Activated effector memory CD4-positive, alpha-beta T cell treated with Interleukin-2 at 50 U/mL for 16 hours (primary cell): ENCODE measurements around the gene KCNQ4.
A peak's percentile ranks its signal among the peaks of the same experiment; 100 is the strongest.

ENCODE experiments used
- DNase-seq: peaks from one replicate; pipeline ENCODE4 v3.0.0-alpha.2; 2020

The KCNQ4 gene

DNA sequence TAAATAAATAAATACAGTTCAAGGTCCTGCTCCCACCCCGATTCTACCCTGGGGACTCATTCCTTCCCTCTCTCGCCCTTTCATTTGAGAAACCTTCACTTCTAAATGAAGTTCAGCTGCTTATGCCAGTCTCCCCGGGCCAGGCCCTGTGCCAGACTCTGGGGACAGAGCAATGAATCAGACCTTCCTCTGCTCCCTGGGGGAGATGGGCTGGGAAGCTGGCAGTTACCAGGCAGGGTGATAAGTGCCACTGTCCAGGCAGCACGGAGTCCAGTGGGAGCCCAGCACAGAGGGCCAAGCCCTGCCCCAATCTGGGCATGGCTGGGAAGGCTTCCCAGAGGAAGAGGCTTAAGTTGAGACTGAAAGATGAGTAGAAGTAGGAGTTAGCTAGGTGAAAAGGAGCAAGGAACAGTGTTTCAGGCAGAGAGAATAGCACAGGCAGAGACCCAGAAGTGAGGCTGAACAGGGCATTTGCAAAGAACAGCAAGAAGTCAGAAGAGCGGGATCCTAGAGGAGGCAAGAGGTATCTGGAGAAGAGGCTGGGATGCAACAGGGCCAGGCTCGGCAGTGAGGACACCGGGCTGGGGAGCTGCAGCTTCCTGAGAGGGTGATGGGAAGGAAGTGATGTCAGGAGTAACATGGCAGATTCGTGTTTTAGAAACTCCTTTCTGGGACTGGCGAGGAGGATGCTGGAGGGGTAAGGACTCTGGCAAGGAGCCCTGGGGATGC, 13.5 kb downstream of the KCNQ4 start:
- DNase-seq, result no peak

DNA sequence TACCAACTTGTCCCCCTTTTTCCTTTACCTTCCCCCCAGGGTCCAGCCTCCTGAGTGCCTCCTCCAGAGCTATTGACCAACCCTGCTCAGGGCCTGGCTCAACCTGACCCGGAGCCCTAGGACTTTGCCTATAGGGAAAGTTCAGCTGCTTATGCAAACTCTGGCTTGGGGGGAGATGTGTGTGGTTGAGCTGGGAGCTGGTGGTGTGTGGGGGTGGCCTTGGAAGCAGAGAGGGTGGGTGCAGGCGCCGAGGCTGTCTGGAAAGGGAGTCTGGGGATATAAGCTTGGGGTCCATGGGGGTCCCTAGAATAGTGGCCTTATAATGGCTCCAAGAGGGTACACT, 14.1 kb downstream of the KCNQ4 start:
- DNase-seq, result no peak

DNA sequence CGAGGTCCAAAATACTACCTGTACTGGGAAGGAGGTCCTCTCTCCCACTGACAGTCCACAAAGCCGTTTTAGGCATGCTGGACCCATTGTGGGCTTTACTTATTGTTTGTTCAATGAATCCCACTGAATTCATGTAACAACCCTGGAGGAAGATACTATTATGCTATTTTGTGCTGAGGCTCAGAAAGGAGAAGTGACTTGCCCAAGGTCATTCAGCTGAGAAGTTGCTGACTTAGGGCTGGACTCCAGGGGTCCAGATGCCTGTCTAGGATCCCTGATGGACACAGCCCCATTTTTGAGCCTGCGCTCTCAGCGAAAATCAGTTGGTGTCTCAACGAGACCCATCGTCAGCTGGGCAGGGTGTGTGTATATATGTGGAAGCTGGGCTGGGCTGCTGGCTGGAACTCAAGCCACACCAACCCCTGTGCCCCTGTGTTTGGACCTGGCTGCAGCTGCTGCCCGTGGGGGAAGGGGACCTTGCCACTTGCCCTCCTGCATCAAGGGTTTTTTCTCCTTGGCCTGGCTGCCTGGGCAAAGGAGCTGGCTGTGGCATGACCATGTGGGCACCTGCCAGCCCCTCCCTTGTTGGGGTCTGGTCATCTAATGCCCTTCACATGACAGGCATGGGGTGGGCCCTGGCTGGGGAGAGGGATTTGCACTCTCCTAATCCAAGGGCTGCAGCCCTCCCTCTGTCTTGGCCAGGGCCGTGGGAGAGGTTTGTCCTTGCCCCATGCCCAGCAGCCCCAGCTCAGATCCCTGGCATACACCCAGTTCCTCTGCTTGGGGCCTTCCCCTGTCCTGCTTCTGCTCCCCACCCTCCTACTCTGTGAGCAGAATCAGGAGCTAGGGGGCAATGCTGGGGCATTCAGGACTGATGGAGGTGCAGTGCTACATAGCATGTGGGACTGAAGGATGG, 15.0 kb downstream of the KCNQ4 start:
- DNase-seq, result no peak

DNA sequence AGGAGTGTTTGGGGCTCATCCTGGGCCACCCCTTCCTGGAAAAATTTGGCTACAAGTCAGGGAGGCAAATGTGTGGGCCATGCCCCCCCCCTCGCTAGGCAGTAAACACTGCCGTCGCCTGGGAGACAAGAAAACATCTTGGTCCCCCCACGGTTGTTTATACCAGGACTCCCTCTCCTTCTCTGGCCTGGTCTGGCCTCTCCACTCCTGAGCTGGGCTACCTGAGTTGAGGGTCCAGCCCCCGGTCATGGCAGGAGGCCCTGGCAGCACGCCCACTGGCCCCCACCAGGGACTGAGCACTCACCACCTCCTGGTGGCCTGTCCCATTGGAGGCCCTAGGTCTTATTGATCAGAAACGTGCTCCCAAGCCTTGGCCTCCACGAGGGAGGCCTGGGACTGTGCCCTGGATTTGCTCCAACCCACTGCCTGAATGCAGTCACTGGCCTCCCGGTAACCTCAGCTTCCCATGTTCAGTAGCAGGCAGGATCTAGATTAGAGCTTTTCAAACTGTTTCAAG, 15.8 kb downstream of the KCNQ4 start:
- no peak for DNase-seq

DNA sequence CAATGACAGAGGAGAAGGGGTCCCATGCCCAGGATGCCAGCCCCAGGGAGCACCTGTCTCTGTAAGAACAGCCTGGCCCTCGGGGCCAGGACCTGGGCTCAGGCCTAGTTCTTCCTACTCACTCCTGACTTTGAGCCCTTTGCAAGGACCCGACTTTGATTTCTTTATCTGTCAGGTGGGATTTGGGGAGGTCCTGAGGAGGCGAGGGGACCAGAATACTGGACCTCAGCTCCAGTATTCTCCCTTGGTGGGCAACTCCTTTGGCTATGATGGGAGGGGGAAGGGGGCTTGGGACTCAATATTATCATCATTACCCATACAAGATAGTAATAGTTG, 18.1 kb downstream of the KCNQ4 start:
- no peak for DNase-seq

DNA sequence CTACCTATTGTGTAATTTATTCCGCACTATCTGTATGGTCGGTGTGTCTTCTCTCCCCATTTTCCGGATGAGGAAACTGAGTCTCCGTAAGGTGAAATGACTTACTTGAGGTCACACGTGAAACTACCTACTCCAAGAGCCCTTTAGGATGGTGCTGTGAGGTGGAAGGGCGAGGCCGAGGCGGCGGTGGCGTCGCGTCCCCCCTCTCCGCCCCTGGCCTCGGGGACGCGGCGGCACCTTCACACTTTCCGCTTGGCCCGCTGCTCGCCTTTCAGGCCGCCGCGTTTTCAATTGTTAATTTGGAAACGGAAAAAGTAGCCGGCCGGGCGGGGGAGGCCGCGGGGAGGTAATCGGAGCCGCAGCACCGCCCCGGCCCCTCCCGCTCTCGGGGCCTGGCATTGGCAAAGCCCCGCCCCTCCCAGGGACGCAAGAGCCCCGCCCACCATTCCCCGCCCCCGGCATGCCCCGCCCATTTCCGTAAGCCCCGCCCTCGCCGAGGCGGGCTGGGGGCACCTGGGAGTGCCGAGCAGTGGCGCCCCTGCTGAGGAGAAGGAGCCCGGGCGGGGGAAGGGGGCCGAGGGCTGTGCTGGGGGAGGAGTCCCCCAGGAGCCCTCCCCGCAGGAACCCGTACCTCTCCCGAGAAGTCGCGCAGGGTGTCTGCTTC, 18.6 kb downstream of the KCNQ4 start:
- DNase-seq, result peak; percentile 83

DNA sequence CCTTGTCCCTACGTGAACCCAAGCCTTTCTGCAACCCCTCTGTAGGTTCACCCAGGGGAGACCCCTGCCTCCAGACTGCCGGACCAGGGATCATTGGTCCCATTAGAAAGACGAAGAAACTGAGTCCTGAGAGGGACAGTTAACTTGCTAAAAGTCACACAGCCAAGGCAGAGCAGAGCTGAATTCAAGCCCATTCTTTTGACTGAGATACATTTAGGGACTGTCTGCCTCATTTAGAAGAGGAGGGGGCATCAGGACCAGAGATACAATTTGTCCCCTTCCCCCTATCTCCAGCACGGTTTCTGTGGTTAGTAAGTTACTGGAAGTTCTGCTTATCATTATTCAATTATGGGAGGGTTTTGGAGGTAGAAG, 19.1 kb downstream of the KCNQ4 start:
- DNase-seq, result no peak

DNA sequence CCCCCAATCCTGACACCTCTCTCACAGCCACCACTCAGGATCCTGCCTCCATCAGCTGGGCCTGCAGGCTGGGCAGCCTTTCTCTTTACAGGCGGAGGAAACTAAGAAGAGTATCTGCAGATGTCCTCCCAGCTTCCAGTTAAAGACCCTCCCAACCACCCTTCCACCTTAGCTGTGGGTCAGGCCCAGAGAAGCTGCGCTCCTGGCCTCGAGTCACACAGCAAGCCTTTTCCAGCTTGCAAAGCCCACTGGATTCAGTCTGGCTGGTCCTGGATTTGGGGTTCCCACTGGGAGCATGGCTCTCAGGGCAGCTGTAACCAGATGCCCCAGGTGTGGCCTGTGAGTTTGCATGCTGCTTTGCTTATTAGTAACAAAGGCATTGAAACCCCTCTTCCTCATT, 19.9 kb downstream of the KCNQ4 start:
- DNase-seq, result no peak

DNA sequence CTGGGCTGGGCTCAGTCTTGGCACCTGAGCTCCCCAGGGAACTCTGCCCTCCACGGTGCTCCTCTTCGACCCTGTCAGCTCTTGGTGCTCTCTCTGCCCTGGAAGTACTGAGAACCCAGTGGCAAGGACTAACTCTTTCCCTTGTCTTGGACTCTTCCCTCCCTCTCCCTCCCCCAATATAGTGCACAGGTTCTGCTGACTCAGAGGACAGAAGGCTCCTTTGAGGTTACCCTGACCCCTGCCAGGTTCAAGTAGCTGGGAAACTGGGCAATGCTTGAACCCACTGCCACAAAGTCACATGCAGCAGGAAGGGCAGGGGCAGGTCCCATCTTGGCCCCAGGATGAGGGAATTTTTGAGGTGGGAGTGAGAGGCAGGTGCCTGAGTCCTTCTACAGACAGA, 20.3 kb downstream of the KCNQ4 start:
- no peak for DNase-seq

DNA sequence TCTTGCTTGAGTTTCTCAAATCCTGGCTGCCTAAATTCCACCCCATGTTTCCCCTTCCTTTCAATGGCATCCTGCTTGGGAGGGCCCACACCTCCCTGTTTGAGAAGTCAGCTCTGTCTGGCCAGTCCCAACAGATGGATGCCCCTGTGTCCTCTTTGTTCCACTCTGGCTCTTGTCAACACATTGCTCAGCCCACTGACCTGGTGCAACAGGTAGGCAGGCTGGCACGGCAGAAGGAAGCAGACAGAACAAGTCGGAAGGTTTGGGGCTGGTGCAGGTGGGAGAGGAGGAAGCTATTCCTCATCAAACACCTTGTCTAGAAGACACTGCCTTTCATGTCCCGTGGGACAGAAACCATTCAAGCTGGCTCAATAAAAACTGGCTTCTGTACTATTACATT, 22.7 kb downstream of the KCNQ4 start:
- no peak for DNase-seq

DNA sequence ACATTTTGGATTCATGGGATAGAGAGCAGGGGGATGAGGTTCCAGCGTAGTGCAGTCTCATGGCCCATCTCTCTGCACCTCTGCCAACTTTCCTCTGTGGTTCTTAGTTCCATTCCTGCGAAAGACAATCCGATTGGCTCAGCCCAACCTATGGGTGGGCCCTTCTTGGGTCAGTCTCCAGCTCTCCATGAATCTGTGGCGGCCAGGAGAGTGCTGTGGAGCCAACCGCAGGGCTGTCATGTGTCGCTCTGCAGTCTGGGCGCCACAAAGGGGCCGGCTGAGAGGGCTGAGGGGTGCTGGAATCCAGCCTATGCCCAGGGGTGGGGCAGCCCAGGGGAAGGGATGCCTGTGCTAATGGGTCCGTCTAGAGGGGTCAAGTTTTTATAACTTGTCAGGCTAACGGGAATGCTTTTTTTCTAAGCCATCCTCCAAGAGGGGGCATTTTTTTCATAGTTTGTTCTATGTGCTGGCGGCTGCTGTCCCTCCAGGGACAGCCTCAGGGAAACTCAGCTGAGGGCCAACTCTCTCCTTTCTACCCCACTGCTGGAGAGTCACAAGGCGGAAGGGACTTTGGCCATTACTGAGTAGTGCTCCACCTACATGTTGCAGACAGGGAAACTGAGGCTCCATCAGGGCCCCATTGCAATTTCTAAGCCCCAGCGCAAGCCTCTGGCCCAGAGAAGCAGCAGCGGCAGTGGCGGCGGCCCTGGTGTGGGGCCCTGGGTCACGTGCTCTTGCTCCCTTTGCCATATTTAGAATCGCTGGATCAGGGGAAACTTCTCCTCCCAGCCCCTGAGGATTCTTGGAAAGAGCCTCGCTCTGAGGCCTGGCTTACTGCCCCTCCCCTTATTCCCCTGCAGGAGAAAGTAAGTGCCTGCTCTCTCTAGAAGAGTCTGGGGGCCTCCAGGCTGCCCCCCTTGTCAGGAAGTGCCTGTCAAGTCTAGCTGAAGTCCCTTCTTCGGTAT, 23.4 kb downstream of the KCNQ4 start:
- DNase-seq, result no peak

DNA sequence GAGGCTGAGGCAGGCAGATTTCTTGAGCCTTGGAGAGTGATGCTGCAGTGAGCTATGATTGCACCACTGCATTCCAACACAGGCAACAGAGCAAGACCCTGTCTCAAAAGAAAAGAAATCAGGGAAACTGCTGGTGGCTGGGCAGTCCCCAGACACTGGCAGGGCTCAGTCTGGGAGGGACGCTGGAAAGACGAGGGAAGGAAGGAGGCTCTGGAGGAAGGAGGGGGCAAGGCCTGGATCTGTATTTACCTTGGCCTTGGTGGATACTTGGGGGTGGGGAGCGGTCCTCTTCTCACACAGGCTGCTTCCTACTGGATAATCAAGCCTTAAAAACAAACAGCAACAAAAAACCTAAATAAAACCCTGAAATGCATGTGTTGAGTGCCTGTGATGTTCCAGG, 24.4 kb downstream of the KCNQ4 start:
- DNase-seq, result no peak

DNA sequence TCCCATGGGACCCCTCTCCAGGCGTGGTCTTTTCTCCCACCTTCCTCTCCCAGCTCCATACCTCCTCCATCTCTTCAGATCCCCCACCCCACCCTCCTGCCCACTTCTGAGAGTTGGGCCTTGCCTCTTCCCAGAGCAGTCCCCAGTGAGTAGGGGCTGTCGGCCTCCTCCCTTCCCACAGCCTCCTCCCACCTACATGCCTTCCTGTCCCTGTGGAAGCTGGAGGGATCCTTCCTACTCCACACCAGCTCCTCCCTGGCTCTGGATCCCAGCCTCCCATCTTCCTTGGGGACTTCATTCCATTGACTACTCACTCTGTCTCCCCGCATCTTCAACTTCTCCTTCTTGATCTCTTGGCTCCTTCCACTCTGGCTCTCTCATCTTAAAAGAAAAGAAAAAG, 24.9 kb downstream of the KCNQ4 start:
- no peak for DNase-seq

DNA sequence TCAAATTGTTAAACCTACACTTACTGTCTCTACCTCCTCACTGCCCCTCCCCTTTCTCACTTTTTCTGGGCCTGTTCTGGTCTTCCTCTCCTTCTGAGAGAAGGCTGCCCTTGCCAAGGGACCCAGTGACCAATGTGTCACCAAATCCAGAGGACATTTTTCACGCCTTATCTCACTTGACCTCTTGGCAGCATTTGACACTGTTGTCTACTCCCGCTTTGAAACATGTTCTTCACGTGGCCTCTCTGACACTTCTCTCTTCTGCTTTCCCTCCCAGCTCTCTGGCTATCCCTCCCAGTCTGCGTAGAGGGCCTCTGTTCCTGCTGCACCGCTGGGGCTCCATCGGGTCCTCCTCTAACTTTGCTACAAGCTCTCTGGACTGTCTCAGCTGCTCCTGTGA, 25.3 kb downstream of the KCNQ4 start:
- no peak for DNase-seq

DNA sequence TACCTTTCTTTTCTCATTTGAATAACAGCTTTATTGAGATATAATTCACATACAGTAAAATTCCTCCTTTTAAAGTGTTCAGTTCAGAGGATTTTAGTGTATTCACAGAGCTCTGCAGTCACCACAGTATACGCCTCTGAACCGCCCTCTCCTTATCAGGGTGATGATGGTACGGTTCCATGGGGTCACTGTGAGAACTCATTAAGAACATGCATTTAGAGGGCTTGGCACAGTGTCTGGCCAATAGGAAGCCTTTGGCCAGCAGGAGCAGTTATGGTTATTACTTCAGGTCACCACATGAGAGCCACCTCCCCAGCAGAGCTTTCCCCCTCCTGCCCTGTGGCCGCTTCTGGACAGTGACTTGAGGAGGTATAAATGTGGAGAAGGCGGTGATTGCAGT, 27.3 kb downstream of the KCNQ4 start:
- no peak for DNase-seq

DNA sequence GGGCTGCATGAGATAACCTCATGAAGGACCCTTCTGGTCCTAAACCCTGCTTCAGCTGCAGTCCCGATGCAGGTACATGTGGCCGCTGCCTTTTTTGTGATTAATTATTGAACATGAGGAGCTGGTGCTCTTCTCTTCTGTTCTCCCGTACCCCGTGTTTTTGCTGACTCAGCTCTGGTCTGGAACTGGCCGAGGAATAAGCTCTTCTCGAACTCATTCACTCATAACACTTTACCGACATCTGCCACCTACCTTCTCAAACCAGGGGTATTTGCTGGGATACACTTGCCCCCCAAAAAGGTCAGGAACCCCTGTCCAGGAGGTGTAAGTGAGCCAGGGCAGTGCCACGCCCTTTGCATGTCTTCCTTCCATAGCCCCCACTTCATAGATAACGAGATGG, 31.8 kb downstream of the KCNQ4 start:
- DNase-seq, result no peak

DNA sequence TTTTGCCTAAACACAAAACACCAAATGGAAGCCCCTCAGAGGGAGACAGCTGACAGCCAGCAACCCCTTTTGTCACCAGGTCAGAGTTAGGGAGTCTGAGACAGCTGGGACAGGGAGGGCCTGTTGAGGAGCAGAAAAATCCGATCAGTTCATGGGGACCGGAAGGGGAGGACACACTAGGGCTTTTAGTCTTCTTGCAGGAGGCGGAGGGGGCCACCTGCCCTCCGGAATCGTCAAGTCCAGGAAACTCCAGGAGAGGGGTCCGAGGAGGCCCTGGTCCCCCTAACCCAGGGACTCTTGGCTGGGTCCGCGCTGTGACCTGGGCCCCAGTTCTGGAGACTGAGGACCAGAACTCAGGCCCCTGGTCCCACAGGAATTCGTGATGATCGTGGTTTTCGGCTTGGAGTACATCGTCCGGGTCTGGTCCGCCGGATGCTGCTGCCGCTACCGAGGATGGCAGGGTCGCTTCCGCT, 34.2 kb downstream of the KCNQ4 start:
- DNase-seq, result no peak

DNA sequence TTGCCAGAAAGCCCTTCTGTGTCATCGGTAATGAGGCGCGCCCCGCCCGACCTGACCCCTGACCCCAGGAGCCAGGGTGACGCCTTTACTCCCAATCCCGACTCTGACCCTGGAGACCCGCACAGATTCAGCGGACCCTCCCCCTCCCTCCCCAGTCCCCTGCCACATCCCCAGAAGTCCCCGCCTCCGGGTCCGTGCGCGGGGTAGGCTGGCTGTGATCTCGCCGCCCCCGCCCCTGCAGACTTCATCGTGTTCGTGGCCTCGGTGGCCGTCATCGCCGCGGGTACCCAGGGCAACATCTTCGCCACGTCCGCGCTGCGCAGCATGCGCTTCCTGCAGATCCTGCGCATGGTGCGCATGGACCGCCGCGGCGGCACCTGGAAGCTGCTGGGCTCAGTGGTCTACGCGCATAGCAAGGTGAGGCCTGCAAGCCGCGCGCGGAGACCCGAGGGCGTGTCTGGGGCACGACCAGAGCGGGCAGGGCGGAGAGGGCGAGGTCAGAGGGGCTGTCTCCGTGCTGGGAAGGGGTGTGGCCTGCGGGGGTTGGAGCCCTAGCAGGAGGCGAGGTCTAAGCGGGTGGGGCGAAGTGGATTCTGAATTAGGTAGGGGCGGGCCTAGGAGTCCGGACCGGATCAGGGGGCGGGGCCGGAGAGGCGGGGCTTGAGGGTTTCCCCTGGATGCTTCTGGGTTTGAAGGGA, 34.8 kb downstream of the KCNQ4 start:
- peak; percentile 85 for DNase-seq

DNA sequence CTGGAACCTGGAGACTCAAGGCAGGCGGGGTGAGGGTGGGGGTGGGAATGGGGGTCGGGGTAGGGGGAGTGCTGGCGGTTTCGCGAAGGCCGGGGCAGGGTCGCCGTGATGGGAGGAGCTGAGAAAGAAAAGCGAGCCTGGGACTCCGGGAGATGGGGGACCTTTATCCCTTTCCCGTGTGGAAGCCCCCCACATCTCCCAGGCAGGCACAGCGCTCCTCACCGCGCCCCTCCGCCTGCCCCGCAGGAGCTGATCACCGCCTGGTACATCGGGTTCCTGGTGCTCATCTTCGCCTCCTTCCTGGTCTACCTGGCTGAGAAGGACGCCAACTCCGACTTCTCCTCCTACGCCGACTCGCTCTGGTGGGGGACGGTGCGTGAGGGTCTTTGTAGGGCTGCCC, 35.5 kb downstream of the KCNQ4 start:
- DNase-seq, result no peak

DNA sequence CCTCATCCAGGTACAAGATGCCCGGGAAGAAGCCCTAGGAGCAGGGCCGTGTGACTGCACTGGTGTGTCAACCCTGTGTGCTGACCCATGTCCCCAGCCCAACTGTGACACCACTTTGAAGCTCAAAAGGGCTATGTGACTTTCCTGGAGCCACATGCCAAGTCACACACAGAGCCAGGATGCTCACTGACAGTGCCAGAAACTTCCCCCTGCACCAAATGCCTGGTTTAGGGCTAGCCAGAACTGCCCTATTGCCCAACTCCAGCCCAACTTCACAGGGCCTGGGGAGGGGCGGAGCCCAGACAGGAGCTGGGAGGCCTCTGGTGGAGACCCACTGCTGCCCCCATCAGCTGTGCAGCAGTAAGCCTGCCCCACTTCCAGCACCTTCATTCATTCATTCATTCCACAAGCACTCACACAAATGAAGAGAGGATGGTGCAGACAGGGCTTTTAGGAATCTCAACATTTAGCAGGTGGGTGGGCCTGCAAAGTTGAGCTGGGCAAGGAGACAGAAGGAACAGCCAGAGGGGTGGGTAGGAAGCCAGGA, 36.7 kb downstream of the KCNQ4 start:
- DNase-seq, result no peak

DNA sequence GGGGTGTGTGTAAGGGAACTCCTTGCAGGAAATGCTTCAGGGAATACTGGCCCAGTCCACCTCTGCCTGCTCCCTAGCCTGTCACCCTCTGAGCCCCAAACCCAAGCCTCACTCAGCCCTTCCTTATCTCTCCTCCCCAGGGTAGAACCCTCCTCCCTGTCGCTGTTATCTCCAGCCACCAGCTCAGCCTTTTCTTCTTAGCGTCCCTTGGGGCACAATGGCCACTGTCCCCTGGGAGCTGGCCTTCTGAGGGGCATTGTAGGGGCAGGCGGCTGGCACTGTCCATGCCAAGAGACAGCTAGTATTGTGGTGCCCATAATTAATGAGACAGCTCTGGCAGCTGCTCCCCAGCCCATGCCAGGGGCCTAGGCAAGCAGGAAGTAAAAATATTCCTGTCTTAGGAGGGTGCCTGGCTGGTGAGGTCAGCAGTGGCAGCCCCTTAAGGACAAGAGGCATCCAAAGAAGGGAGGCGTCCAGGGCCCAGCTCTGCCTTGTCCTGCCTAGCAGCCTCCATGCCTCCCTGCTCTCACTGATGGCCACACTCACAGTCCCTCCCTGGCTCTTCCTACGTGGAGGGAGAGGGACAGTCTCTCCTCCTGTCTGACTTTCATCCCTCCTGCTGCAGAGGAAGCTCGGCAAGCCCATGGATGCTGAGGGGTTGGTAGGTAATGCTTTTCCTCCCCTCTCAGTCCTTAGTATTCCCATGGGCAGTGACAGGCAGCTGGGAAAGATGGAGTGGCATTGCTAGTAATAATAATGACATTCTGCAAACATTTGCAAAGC, 37.5 kb downstream of the KCNQ4 start:
- DNase-seq, result no peak
